GM21825 (cell line): ENCODE results near the gene LMO2.
"Not testable (repeated sequence)": the region's sequence is repeated elsewhere in the genome, so short reads cannot be mapped to it uniquely, and the experiment has no call there.

Experiments
- ATAC-seq: cut with Tn5 transposase; IDR thresholded peaks from one replicate; pipeline ENCODE4 v1.9.1; 2021; ENCODE audit warnings: mild to moderate bottlenecking, moderate library complexity; ENCODE audit not compliant: unreplicated experiment

LMO2 gene

DNA sequence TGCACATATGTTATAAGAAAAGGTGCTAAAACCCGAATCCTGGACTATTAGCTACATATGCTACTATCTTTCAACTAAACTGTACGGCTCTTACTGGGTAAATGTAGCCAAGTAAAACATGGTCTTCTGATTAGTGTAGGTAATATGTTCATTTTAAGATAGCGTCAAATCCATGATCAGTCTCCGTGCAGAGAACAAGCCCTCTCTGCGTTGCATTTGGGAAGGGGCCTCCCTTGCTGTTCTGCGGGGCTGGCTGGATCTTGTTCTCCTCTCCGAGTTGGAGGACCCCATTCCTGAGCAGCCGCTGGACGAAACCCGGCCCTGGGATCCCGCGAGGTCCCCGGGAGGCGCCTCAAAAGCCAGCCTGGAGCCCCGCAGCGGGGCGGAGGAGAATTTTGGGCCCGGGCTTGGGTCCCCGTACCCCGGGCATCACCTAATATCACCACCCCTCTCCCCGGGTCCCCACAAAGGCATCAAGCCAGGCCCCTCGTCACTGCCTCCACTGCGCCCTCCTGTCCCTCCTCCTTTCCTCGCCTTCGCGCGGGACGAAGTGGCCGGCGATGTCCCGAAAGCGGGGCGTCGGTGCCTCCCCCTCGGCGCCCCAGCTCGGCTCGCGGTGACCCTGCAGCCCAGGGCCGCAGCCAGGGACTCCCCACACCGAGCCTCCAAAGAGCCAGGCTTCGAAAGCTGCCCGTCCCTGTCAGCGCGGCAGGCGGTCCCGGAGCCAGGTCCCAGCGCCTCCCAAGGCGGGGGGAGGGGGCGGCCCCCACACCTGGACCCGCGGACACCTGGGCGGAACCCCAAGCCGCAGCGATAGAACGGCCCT, 63.1 kb downstream of the LMO2 start:
- ATAC-seq: no peak

DNA sequence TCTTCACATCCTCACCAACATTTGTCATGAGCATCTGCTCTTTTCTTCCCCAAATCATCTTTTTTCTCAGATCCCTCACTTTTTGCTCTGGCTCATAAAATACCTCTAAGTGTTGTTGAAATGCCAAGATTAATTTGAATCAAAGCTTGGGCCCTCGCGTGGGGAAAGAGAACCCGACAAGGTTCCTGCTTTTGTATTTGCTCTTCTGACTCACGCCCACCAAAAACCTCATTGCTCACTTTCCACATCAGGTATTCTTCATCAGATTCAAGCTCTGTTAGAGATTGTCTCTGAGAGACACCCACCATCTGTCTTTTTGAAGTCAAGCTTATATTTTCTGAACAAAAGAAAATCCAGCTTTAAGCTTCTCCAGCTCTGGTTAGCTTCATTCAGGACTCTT, 64.7 kb downstream of the LMO2 start:
- ATAC-seq: no peak

DNA sequence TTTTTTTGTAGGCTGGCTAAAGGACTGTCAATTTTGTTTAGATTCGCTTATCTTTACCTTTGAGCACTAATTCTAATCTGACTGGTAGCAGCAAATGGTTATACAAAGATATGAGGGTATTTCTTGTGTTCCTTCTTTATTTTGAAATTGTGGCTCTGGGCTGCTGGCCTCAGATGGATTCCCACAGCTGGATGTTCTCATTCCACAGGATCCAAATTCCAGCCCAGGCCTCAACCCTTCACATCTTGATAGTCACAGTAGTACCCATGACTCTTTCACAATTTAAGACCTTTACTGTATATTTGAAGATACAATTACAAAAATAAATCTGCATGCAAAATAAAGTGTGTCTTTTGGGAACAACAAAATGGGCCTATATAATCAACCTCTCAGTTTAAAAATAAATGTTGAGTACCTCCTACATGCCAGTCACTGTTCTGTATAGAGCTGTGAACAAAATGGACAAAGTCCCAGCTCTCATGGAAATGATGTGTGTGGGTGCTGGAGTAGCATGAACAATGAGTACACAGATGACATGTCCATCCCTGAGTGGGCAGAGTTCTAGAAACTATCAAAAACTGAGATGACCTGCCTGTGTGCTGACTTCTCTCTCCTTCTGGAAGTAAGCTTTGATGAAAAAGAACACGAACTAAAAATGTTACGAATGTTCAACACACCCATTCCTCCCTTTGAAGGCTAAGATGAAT, 65.9 kb downstream of the LMO2 start:
- no peak for ATAC-seq

DNA sequence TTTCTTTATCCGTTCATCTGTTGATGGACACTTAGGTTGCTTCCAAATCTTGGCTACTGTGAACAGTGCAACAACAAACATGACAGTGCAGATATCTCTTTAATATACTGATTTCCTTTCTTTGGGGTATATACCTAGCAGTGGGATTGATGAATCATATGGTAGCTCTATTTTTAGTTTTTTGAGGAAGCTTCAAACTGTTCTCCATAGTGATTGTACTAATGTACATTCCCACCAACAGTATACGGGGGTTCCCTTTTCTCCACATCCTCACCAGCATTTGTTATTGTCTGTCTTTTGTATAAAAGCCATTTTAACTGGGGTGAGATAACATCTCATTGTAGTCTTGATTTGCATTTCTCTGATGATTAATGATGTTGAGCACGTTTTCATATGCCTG, 68.9 kb downstream of the LMO2 start:
- not testable (repeated sequence) for ATAC-seq

DNA sequence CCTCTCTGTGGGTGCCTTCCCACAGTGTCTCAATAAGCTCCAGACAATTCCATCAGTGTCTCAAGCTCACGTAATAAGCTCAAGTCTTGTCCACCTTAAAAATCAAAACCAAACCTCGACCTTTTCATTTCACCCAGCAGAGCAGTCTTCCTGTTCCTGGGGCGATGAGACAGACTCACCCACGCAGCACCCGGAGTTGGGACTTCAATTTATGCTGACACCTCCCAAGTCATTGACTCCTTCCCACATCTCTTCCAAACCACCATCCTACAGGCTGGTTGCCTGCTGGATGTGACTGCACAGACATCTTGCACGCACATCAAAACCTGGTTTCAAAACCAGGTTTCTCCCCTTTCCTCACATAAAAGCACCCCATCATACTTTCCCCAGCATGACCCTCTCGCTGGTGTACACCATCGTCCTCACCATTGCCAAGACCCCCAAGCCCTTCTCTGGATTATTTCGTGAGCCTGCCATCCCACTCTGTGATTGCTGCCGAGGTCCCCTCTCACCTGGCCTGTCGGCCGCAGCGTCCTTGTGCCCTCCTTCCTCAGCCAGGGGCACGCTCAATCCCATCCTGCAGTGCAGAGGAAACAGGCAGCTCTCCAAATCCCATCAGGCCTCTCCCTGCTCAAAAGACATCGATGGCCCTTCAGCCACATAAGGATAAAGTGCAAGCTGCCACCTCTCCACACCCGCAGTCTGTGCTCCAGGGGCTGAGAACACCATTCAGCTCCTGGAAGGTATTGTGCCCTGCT, 72.4 kb downstream of the LMO2 start:
- no peak for ATAC-seq
